Measurements from ENCODE around the gene TPP1. TPM values are rescaled to one million over a fixed set of nuclear protein-coding genes. Genes with fewer than 3 reads are reported as not detected.

Gene TPP1
- polyA plus RNA-seq, 2 of the 4 experiments (the other 2 are of a cell fraction) = 41.6 to 53.2 TPM

GRCh38 chr11:6667733-6668374, 48.6 kb upstream of the TPP1 start:
- FAIRE-seq = no peak
- no peaks in the 10 kb centered on the region for H3K9me3 ChIP-seq
- WGBS (ENCODE audit: missing lambda C conversion rate) = 49% methylated on average over 3 of the region's 3 CpGs
- H3K4me3 ChIP-seq = no peak overlapping the region
- no peak overlapping the region for H3K4me2 ChIP-seq
- peak; percentile 62 to 79; a peak in 5 of 6 replicates for ATAC-seq
- DNase-seq (ENCODE audit: low read depth in 1 of 2, low spot score in 1 of 2) = peak in 1 of 2 experiments; percentile 21
- CTCF ChIA-PET = interaction anchor here (0.7 to 1.7 kb wide), 8 partner anchors 13 to 319 kb away, joined by 3 to 5 read pairs (median 4); partner anchors contain the start of genes MRPL17 and TPP1
- H3K27ac ChIP-seq = no peak overlapping the region
- H3K4me1 ChIP-seq = no peaks in the 10 kb centered on the region; the same call in 2 of the 3 replicates
- POLR2A ChIA-PET = no interaction called here
- TF ChIP-seq RAD21 (conservative IDR thresholded peaks at IDR 0.05 in 1 of 2, IDR thresholded peaks at IDR 0.05 in 1 of 2) = 0 out of 5 replicates have a peak, but pooled peaks of 1 of the 2 experiments have one; percentile 25
- TF ChIP-seq MAFK (IDR thresholded peaks at IDR 0.05; ENCODE audit: partially characterized antibody) = no peak
- no peak for TF ChIP-seq HES2 (IDR thresholded peaks at IDR 0.05)
- peak; percentile 21; the same call in 2 of the 3 replicates for TF ChIP-seq CTCF (IDR thresholded peaks at IDR 0.05)
- no peak for TF ChIP-seq ZFP36 (IDR thresholded peaks at IDR 0.05; ENCODE audit: borderline replicate concordance, partially characterized antibody)
- no peak for TF ChIP-seq KDM5A (IDR thresholded peaks at IDR 0.05)
- 0 out of 3 replicates have a peak, but pooled peaks have one; percentile 13 for TF ChIP-seq SMC3 (IDR thresholded peaks at IDR 0.05)

- no peak for ATAC-seq
- TF ChIP-seq KDM1A (IDR thresholded peaks at IDR 0.05; ENCODE audit: low read depth) = no peak
- no peak for TF ChIP-seq BCL3 (IDR thresholded peaks at IDR 0.05)
- 47% methylated on average over 4 of the region's 4 CpGs for WGBS (ENCODE audit: missing lambda C conversion rate)
- H3K4me3 ChIP-seq = no peak overlapping the region
- FAIRE-seq = no peak
- POLR2A ChIA-PET = no interaction called here
- no peak overlapping the region for H3K4me2 ChIP-seq
- no peaks in the 10 kb centered on the region for H3K9me3 ChIP-seq
- DNase-seq (ENCODE audit: low read depth in 1 of 2, low spot score in 1 of 2) = no peak
- CTCF ChIA-PET = interaction anchor here (0.6 to 1.4 kb wide), 4 partner anchors 17 to 1629 kb away, joined by 3 to 4 read pairs (median 4); partner anchors contain the start of gene MRPL17
- no peak overlapping the region for H3K27ac ChIP-seq
- H3K4me1 ChIP-seq = no peaks in the 10 kb centered on the region; the same call in 2 of the 3 replicates
These were observed 47.3 kb upstream of the TPP1 start for GRCh38 chr11:6666302-6667183.

GRCh38 chr11:6664551-6664950, 45.3 kb upstream of the TPP1 start:
- DNase-seq (ENCODE audit: low read depth in 1 of 2, low spot score in 1 of 2) (no peak), FAIRE-seq (no peak), ATAC-seq (no peak)
- no peak for TF ChIP-seq BCL3 (IDR thresholded peaks at IDR 0.05)
- no peak for TF ChIP-seq CTCF (IDR thresholded peaks at IDR 0.05)
- no peak for TF ChIP-seq HMGXB4 (CRISPR knock-in tag; IDR thresholded peaks at IDR 0.05; ENCODE audit: borderline replicate concordance)
- no peak for TF ChIP-seq GATA3 (IDR thresholded peaks at IDR 0.05; ENCODE audit: borderline replicate concordance)
- Histone ChIP-seq H3K4me3 (no peak overlapping the region), H3K9me3 (no peaks in the 10 kb centered on the region), H3K4me2 (no peak overlapping the region), H3K27ac (no peak overlapping the region), H3K4me1 (no peaks in the 10 kb centered on the region; the same call in 2 of the 3 replicates)
- CTCF ChIA-PET = no interaction called here
- POLR2A ChIA-PET = no interaction called here
- 3% methylated on average over 1 of the region's 1 CpG for WGBS (ENCODE audit: missing lambda C conversion rate)
